A549 (cell line): Measurements from ENCODE around the gene TPRG1L.

Experiments used
- ELK1 ChIP-seq: fragments of 150-350 bp; IDR thresholded peaks from 2 replicates; pipeline ENCODE4 v1.6.1; 2014; ENCODE audit warnings: low read depth, mild to moderate bottlenecking, low read length
- ESRRA ChIP-seq: fragments of 150-350 bp; IDR thresholded peaks from 2 replicates; pipeline ENCODE4 v1.6.1; 2014; ENCODE audit warnings: mild to moderate bottlenecking, low read length, borderline replicate concordance
- MYC ChIP-seq: IDR thresholded peaks from 2 replicates; pipeline ENCODE4 v1.6.1; 2012; ENCODE audit warnings: mild to moderate bottlenecking, inconsistent platforms, low read length, improper control_type of control experiment, borderline replicate concordance
- POLR2A ChIP-seq: IDR thresholded peaks from 2 replicates; pipeline ENCODE4 v1.6.1; 2012; ENCODE audit warnings: mild to moderate bottlenecking, low read length
- REST ChIP-seq: fragments of 200-600 bp; sonication (generic); IDR thresholded peaks from 2 replicates; pipeline ENCODE4 v1.6.1; 2016; ENCODE audit warnings: antibody characterized with exemption, mild to moderate bottlenecking, moderate library complexity
- TP53 ChIP-seq: fragments of 250-450 bp; sonication (Bioruptor Pico); IDR thresholded peaks from 2 replicates; pipeline ENCODE4 v1.5.0; 2021; ENCODE audit warnings: mild to moderate bottlenecking, moderate library complexity

- no peak for TF ChIP-seq ESRRA
- TF ChIP-seq REST: no peak
- no peak for TF ChIP-seq POLR2A
- no peak for TF ChIP-seq MYC
- TF ChIP-seq ELK1: no peak
- TF ChIP-seq TP53: no peak
These were observed 25.0 kb upstream of the TPRG1L start for GRCh38 chr1:3599816-3600215.
